SK-N-SH (cell line): ENCODE results near the gene ABCC12.

Experiments used
- CHD2 ChIP-seq: fragments of 150-350 bp; IDR thresholded peaks from 2 replicates; pipeline ENCODE4 v1.6.1; 2018; ENCODE audit warnings: low read length; ENCODE audit not compliant: partially characterized antibody
- CTCF ChIP-seq: fragments of 200-600 bp; sonication (generic); IDR thresholded peaks from 2 replicates; pipeline ENCODE4 v1.6.1; 2017; ENCODE audit warnings: antibody characterized with exemption, mild to moderate bottlenecking, moderate library complexity
- EP300 ChIP-seq, 2 experiments: IDR thresholded peaks; 2 replicates each; pipeline versions ENCODE4 v1.4.0 to v1.6.1; 2012; ENCODE audit warnings: borderline replicate concordance in 1 of 2, low read depth in 1 of 2, low read length in 1 of 2
- FOXJ3 ChIP-seq: sonication (generic); formaldehyde crosslinking; IDR thresholded peaks from 2 replicates; pipeline ENCODE4 v1.5.1; 2020; ENCODE audit warnings: mild to moderate bottlenecking, missing genetic modification reagents
- FOXM1 ChIP-seq: IDR thresholded peaks from 2 replicates; pipeline ENCODE4 v1.4.0; 2012; ENCODE audit warnings: low read depth, mild to moderate bottlenecking
- POLR2AphosphoS5 ChIP-seq: IDR thresholded peaks from 2 replicates; pipeline ENCODE4 v1.6.1; 2012; ENCODE audit warnings: low read depth, low read length
- REST ChIP-seq: IDR thresholded peaks from 2 replicates; pipeline ENCODE4 v1.6.1; 2012; ENCODE audit warnings: mild to moderate bottlenecking, low read depth, low read length, moderate library complexity
- SIN3A ChIP-seq: IDR thresholded peaks from 2 replicates; pipeline ENCODE4 v1.6.1; 2012; ENCODE audit warnings: low read depth, mild to moderate bottlenecking, low read length, moderate library complexity, borderline replicate concordance
- TEAD4 ChIP-seq: IDR thresholded peaks from 2 replicates; pipeline ENCODE4 v1.4.0; 2012; ENCODE audit warnings: mild to moderate bottlenecking, borderline replicate concordance; ENCODE audit not compliant: insufficient read depth
- USF2 ChIP-seq: fragments of 150-350 bp; IDR thresholded peaks from 2 replicates; pipeline ENCODE4 v1.6.1; 2017; ENCODE audit warnings: antibody characterized with exemption, low read length, low read depth, borderline replicate concordance
- YY1 ChIP-seq: IDR thresholded peaks from 2 replicates; pipeline ENCODE4 v1.4.0; 2012; ENCODE audit warnings: low read depth, mild to moderate bottlenecking

GRCh38 chr16:48138543-48138942 lies 17.2 kb downstream of the ABCC12 start:
- TF ChIP-seq CTCF, result no peak
- no peak for TF ChIP-seq YY1
- TF ChIP-seq REST, result no peak
- no peak for TF ChIP-seq POLR2AphosphoS5
- TF ChIP-seq CHD2, result no peak
- no peak for TF ChIP-seq SIN3A
- TF ChIP-seq FOXM1, result no peak
- no peak for TF ChIP-seq EP300 (IDR thresholded peaks at IDR 0.05; ENCODE audit: borderline replicate concordance in 1 of 2, low read depth in 1 of 2, low read length in 1 of 2)
- TF ChIP-seq USF2, result no peak
- TF ChIP-seq TEAD4, result no peak
- no peak for TF ChIP-seq FOXJ3 (CRISPR knock-in tag)
